NAMALWA (cell line): Measurements from ENCODE around the gene EMC9.

ENCODE experiments used
- DNase-seq: peaks from one replicate; pipeline ENCODE4 v3.0.0-alpha.2; 2015; ENCODE audit warnings: low spot score

The EMC9 gene

DNA sequence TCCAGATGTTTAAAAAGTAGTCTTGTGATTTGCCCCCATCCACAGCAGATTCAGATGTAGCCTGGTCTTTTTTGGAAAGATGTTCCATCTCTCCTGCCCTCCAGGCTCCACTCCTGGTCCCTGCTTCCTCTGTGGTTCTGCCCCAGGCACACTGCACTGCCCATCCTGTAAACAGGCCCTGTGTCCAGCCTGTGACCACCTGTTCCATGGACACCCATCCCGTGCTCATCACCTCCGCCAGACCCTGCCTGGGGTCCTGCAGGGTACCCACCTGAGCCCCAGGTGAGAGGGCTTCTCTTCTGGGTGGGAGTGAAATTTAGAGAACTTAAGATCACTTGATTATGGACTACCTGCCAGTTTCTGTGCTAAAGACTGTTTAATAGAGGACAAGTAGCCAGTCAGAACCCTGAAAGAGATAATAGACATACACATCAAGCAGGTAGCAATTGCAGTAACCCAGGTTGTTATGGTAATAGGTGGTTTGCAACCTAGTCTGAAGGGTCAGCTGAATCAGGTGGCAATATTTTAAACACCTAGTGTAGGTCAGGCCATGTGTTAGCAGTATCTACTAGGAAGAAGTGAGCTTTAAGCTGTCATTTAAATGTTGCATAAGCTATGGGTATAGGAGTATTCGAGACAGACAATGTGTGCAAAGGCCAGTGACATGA lies 8.0 kb upstream of the EMC9 start:
- DNase-seq: no peak

DNA sequence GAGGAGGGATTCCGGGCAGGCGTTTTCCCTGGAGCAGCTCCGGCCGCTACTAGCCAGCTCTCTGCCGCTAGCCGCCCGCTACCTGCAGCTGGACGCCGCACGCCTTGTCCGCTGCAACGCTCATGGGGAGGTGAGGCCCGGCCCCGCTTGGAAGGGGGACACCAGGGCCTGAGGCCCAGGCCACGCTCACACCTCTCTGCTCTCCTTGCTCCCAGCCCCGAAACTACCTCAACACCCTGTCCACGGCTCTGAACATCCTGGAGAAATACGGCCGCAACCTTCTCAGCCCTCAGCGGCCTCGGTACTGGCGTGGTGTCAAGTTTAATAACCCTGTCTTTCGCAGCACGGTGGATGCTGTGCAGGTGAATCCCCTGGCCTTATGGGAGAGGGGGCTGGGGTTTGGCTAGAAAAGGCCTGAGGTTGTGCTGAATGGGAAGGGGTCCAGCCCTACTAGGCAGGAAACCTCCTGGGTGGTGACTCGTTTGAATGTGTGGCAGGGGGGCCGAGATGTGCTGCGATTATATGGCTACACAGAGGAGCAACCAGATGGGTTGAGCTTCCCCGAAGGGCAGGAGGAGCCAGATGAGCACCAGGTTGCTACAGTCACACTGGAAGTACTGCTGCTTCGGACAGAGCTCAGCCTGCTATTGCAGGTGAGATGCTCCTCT lies 6.5 kb upstream of the EMC9 start:
- DNase-seq: no peak

DNA sequence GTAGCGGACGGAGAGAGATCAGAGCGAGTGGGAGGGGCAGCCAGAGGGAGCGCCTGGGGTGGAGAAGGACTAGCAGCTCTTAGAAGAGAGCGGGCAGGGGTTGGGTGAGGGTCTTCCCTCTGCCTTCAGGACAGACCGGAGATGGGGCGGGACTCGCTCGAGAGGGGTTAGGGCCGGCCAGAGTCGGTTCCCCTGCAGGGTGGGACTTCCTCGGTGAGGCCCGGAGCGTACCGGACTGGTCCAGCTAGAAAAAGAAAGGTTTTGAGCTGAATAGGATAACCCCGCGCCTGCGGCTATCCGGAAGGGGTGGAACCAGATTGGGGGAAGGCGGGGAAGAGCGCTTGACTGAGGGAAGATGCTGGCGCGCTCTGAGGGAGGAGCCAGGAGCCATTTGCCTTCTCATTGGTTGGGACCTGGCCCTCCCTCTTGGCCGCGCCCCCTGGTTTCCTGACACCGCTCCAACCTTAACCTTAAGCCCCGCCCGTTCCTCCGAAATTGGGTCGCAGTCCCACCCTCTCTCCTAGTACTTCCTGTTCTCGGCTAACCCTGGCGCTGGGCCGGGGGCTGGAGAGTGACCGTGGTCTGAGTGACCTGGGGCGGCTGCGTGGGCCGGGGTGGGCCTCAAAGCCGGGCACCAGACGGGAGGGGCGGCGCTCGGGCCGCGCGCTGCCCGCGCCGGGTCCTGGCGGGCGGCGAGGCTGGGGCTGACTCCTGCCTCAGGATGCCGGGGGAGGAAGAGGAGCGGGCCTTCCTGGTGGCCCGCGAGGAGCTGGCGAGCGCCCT lies 5.8 kb upstream of the EMC9 start, which contains the start of gene RNF31:
Gene RNF31 (plus strand): TSS at position 521 of the 783 bp plus-strand sequence. CDS start 201 bp downstream, at position 722.
- peak; percentile 99 for DNase-seq

DNA sequence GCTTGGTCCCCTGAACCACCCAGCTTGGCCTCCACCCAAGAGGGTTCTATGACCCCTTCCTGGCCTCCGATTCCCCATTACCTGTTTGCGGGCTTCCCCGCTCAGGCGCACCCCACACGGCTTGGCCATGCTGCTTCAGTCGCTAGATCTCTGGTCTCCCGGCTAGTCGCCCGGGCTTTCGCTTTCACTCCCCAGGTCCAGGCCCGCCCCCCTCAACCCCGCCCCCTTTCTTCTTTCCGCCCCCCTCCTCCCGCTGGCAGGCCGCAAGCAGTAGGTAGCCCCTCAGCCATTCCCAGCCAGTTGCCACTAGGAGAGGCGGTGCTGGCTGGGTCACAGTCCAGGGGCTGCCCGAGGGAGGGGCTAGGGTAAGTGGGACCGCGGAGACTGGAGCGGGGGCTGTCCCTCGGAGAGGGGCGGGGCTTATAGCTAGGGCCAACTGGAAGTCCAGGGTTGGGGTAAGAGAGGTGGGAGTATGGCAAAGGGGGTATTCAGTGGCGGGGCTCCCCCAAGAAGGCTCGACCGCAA lies 5.1 kb upstream of the EMC9 start, which contains the start of gene PSME2:
Gene PSME2 (minus strand): TSS at position 158 of the 525 bp plus-strand sequence. CDS start 29 bp downstream, at position 129.
- peak; percentile 97 for DNase-seq

DNA sequence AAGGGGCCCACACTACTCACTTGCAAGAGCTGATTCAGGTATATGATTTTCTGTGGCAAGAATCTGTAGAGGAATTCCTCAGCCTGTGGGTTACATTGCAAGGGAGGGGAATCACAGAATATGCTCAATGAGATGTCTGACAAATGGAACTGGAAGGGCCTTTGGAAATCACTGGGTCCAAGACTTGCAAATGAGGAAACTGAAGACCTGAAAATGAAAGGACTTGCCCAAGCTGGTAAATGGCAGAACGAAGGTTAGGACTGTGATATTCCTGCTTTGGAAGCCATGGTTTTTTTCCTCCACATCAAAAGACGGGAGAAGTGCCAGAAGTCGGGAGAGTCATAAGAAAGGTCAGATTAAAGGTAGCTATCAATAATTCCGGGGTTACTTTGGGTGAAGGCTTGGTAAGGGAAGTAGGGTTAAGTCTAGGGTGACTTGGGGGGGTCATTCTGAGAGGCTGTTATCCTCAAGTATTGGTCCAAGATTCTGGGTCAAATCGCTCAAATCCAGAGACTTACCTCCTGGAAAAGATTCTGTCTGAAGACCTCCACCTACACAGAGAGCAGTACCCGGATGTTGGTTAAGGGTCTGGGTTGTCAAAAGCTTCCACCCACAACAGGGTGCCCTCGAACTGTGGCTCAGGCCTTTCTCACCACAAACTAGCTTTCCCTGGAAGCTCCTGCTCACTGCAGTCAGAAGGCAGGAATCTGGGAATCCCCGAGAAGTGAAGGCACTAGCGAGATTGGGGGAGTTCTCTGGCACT lies 4.5 kb upstream of the EMC9 start:
- DNase-seq: peak; percentile 45

DNA sequence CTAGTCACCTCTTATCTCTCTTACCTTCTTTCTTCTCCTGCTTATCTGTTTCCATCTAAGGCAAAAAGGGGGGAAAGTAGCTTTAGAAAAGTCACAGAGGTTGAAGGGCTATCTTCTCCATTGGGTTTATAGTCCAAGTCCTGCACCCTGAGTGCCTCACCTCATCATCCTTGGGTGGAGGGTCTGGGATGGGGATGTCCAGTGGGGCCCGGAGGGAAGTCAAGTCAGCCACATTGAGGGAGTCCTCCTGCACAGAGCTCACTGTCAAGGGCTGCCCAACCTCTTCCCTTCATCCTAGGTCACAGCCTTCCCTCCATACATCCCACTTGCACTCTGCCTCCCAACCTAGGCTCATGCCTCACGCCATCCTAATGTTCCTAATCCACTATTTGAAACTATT lies 3.8 kb upstream of the EMC9 start:
- DNase-seq: no peak

DNA sequence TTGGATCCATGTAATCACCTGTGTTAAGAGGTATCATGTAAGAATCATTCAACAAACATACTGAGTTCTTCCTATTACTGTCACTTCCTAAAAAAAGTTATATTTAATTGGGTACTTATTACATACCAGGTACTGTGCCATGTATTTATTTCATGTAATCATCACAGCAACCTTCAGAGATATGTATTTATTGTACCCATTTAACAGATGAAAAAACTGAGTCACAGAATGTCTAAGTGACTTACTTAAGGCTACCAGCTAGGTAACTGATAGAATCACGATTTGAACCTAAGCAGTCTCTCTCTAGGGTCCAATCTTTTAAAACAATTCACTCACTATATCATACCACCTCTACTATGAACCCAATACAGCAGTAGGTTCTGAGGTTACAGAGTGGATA lies 3.1 kb upstream of the EMC9 start:
- DNase-seq: no peak

DNA sequence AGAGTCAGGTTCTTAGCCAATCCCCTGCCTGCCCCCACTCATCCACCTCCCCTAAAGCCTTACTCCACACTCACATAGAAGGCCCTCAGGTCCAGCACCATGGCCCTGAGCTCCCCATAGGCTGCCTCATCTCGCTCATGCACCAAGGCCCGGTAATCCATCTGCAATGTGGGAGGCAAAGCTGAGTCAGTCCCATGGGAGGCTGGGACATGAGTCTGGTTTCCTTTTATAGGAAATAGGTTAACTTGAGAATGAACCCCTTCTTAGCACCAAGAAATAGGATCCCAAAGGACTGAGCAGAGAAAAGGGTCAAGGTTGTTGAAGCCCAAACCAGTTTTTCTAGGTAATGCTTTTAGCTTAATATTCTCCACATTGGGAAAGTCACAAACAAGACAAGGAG lies 2.1 kb upstream of the EMC9 start:
- DNase-seq: no peak

DNA sequence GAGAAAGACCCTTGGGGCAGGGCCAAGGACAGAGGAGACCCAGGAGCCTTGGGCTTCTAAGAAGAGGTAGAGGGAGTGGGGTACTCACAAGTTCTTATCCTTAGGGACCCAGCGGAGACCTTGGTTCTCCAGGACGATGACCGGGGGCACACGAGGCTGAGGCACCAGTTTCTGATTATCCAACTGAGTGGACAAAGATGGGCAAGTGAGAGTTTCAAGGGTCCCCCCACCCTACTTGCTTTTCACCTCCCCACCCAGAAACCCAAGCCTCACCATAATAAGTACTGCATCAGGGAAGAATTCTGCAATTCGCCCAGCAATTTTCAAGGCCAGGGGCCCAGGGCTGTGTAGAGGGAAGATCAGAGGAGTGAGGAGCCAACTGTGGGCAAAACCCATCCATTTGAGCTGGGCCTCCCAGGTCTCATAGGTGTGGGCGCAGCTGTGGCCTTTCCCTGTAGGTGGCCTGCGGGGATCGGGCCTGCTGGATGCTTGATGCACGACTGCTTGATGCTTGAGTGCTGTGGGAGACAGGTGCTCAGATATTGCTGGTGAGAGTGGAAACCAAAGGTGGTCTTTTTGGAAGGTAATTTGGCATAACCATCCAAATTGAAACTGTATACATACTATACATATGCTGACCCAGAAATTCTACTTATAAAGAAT lies 2.0 kb downstream of the EMC9 start:
- no peak for DNase-seq

DNA sequence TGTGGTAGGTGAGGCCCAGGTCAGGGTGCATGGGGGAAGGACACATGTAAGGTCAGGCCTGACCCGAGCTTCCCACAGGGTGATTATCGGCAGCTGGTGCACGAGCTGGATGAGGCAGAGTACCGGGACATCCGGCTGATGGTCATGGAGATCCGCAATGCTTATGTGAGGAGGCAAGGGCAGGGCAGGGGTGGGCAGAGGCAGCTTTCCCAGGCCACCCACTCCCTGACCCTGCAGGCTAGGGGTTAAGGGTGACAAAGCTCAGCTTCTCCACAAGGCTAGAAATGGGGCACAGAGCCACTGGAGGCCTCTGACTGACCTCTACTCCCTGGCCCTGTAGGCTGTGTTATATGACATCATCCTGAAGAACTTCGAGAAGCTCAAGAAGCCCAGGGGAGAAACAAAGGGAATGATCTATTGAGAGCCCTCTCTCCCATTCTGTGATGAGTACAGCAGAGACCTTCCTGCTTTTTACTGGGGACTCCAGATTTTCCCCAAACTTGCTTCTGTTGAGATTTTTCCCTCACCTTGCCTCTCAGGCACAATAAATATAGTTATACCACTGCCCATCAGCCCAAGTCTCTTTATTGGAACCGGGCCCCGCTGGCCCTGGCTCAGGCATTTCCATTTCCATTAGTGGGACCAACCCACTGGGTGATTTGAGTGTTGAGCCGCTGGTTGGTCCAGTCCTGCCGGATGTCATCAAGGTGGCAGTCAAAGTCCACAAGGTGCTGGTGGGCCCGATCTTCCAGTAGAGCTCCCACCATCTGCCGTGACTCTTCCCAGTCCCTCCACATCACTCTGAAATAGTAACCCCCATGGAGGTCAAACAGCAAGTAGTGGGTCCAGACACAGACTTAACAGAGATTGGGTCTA lies 2.8 kb downstream of the EMC9 start:
- no peak for DNase-seq

DNA sequence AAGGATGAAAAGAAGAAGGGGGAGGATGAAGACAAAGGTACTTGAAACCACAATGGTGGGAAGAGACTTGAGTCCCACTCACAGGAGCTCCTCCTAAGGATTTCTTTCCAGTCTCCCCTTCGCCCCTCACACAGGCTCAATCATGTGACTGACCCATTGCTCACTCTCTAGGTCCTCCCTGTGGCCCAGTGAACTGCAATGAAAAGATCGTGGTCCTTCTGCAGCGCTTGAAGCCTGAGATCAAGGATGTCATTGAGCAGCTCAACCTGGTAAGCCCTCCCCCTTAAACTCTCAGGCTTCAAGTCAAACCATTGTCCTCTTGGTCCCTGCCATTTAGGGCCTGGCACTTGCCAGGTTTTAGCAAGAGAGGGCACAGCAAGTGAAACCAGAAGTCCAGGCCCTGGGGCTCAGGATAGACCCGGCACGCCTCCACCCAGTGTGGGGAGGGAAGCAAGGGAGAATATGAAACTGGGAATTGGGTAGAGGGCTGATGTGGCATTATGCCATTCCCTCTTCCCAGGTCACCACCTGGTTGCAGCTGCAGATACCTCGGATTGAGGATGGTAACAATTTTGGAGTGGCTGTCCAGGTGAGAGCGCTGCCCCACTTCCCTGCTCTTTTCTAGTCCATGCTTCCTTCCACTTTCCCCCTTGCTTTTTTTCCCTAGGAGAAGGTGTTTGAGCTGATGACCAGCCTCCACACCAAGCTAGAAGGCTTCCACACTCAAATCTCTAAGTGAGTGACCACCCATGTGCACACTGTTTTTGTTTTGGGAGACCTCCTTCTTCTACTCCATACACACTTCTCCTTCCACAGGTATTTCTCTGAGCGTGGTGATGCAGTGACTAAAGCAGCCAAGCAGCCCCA lies 3.6 kb downstream of the EMC9 start:
- no peak for DNase-seq

DNA sequence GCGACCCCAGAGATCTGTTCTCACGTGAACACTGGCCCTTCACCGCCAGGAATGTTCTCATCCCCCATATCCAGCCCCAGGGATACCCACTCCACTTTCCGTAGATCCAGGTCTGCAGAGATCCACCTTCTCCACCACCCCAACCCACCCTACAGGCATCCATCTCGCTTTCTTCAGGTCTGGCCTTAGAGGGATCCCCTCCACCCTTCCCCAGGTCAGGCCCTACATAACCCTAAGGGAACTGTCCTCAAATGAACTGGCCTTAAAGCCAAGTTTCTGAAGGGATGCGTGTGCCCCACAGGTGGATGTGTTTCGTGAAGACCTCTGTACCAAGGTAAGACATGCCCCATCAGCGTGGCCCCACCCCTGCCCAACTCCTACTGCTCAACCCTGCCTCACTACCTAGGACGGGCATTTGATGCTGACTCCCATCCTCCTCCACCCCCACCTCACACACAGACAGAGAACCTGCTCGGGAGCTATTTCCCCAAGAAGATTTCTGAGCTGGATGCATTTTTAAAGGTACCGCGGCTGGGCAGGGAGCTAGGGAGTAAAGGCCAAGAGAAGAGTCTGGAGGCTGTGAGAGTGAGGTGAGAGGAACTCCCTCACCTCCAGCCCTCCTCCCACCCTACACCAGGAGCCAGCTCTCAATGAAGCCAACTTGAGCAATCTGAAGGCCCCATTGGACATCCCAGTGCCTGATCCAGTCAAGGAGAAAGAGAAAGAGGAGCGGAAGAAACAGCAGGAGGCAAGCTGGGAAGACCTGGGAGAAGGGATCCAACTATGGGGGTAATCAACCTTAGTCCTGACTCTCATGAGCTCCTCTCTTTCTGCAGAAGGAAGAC lies 4.5 kb downstream of the EMC9 start:
- no peak for DNase-seq

DNA sequence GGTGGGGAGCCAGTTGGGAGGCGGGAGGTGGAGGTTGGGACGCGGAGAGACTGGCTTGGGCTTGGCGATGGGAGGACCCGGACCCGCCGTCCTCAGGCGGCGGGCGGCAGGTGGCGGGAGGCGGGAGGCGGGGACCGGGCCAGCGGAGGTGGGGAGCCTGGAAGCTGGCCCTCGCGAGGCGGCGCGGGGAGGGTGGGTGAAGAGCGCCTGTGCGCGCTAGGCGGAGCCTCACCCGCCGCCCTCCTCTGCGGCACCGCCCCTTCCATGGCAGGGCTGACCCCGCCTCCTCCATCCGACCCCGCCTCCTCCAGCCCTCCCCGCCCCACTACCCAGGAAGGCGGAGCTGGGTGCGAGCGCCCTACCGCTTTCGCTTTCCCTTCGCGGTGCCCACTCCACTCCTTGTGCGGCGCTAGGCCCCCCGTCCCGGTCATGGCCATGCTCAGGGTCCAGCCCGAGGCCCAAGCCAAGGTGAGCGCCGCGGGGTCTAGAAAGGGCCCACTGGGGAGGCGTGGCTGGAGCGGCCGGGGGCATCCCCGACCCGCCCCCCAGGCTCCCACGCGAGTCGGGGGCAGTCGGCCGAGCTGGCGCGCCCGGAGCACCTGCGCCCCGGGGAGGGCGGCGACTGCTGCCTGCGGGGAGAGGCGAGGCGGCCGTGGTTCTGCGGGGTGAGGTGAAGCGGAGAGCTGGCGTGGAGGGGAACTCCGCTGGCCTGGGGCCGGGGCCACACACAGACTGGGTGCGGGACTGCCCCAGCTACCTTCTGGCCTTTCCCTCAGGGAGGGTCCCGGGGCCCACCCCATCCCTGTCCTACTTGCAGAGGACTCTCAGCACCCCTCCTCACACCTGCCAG lies 5.3 kb downstream of the EMC9 start, which contains the start of gene PSME1:
Gene PSME1 (plus strand): TSS at position 361 of the 850 bp plus-strand sequence. CDS start 69 bp downstream, at position 430.
- peak; percentile 91 for DNase-seq

DNA sequence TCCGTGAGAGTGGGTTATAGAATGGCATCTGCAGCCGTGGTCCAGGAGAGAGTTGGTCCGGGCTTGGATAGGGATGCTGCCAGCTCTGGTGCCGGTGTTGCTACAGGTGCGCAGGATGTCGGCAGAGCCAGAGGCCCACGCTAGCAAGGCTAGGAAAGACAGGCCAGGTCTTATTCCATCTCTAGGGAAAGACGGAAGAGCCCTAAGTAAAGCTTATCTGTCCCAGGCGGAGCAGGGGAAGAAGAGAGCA lies 5.9 kb downstream of the EMC9 start:
- DNase-seq: no peak

DNA sequence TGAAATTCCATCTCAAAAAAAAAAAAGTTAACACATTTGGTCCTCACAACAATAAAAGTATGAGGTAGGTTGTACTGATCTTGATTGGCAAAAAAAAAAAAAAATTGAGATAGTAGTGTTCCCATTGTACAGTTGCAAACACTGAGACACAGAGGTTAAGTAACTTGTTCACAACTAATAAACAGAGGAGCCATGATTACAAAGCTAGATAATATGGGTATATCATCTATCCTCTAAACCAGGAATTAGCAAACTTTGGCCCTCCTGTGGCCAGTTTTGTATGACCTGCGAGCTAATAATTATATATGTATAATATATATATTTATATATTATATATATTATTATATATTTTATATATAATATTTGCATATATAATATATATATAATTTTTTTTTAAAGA lies 7.7 kb downstream of the EMC9 start:
- no peak for DNase-seq

DNA sequence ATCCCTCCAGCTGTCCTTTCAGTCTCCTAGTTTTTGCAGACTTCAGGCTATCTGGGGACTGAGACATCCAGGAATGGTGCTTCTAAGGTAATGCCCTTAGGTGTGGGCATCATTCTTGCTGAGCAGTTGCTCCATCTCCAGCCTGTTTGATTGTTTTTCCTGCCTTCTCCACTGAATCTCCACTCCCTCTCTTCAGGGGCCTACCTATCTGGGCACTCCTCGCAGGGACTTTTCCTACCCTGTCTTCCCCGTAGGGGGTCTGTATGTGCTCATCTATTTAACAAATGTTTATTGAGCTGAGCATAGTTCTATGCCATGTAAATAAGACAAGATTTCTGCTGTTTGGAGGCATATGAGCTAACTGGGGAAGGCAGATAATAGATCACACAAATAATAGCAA lies 8.4 kb downstream of the EMC9 start:
- DNase-seq: no peak

DNA sequence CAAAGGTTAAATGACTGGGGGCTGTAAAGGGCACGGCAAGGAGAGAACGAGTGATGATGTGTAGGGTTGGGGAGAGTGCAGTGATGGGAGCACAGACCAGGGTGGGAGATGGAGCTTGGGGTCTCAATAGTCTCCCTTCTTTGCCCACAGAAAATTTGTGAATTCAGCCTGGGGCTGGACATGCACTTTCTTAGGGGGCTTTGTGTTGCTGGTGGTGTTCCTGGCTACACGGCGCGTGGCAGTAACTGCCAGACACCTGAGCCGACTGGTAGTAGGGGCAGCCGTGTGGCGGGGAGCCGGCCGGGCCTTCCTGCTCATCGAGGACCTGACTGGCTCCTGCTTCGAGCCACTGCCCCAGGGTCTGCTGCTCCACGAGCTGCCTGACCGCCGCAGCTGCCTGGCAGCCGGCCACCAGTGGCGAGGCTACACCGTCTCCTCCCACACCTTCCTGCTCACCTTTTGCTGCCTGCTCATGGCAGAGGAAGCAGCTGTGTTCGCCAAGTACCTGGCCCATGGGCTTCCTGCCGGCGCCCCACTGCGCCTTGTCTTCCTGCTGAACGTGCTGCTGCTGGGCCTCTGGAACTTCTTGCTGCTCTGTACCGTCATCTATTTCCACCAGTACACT lies 9.2 kb downstream of the EMC9 start:
- DNase-seq: no peak
